ENCODE data around the gene INPP5K.

INPP5K gene

DNA sequence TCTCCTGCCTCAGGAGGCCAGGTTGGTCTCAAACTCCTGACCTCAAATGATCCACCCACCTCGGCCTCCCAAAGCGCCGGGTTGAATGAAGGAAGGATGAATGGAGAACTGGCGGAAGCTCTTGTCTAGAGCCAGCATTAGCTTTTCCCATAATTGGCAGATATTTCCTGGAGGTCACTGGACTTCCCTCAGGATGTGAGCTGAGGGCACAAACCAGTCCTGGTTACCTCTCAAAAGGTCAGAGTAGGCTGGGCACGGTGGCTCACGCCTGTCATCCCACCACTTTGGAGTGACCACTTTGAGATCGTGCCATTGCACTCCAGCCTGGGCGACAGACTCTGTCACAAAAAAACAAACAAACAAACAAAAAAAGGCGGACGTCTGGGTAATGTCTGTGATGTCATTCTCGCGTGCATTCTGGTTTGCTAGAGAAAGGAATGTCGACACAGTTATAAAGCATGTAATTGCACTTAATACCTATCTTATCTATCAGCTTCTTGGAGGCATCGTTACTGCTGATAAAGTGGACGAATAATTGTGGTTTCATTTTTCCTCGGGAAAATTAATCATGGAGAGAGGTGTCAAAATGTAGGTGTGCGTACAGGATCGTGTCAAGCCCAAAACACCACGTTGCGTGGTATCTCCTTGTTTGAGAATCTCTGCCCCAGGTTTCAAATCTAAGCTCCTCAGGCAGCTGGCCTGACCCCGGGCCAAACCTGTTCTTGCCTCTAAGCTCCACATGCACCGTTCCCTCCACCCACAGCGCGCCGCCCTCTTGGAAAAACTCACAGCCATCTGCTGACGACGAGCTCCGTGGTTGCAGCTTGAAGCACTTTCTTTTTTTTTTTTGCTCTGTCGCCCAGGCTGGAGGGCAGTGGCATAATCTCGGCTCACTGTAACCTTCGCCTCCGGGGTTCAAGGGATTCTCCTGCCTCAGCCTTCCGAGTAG, 54.0 kb downstream of the INPP5K start:
- CTCF ChIA-PET = interaction anchor here (0.7 to 1.9 kb wide), 3 partner anchors 91 to 130 kb away, joined by 3 to 9 read pairs (median 3); no protein-coding TSS in a partner anchor

More for the DNA sequence above, 54.0 kb downstream of the INPP5K start:
- peak overlapping the region; percentile 62 for H3K27ac ChIP-seq (ENCODE audit: extremely low read depth, low read depth, low read length)
- H3K4me3 ChIP-seq (ENCODE audit: low read depth, low read length) = no peak overlapping the region; the same call in 1 of the 2 replicates
- H3K36me3 ChIP-seq (ENCODE audit: control insufficient read depth in 2 of 2, insufficient read depth in 1 of 2, low read length in 2 of 2) = peaks cover 0 to 43% of the 10 kb centered on the region in 2 experiments; a peak in 2 of 3 replicates
- no peaks in the 10 kb centered on the region for H3K9me3 ChIP-seq (ENCODE audit: control insufficient read depth, insufficient read depth, low read depth, low read length)
- POLR2A ChIA-PET = interaction anchor here (0.8 to 2.0 kb wide), 11 partner anchors 10 to 97 kb away, joined by 3 to 12 read pairs (median 5); partner anchors contain the start of genes INPP5K and YWHAE
- TF ChIP-seq GLI4 (tag by site-specific recombination; IDR thresholded peaks at IDR 0.05) (0 out of 2 replicates have a peak, but pooled peaks have one; percentile 15), YY2 (tag by site-specific recombination; IDR thresholded peaks at IDR 0.05) (0 out of 2 replicates have a peak, but pooled peaks have one; percentile 28), ZNF629 (tag by site-specific recombination; IDR thresholded peaks at IDR 0.05) (peak; percentile 42; the same call in 1 of the 2 replicates), MYNN (tag by site-specific recombination; IDR thresholded peaks at IDR 0.05; ENCODE audit: borderline replicate concordance) (peak; percentile 45; the same call in 1 of the 2 replicates), ZNF433 (tag by site-specific recombination; IDR thresholded peaks at IDR 0.05; ENCODE audit: low read depth) (no peak), ZBTB8A (tag by site-specific recombination; IDR thresholded peaks at IDR 0.05) (0 out of 2 replicates have a peak, but pooled peaks have one; percentile 48), ZNF19 (tag by site-specific recombination; IDR thresholded peaks at IDR 0.05; ENCODE audit: low read depth) (no peak)
- TF ChIP-seq, protein P1, sequence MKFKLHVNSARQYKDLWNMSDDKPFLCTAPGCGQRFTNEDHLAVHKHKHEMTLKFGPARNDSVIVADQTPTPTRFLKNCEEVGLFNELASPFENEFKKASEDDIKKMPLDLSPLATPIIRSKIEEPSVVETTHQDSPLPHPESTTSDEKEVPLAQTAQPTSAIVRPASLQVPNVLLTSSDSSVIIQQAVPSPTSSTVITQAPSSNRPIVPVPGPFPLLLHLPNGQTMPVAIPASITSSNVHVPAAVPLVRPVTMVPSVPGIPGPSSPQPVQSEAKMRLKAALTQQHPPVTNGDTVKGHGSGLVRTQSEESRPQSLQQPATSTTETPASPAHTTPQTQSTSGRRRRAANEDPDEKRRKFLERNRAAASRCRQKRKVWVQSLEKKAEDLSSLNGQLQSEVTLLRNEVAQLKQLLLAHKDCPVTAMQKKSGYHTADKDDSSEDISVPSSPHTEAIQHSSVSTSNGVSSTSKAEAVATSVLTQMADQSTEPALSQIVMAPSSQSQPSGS (tag by site-specific recombination; IDR thresholded peaks at IDR 0.05; ENCODE audit: low read depth) = peak; percentile 75
- TF ChIP-seq, protein P2, sequence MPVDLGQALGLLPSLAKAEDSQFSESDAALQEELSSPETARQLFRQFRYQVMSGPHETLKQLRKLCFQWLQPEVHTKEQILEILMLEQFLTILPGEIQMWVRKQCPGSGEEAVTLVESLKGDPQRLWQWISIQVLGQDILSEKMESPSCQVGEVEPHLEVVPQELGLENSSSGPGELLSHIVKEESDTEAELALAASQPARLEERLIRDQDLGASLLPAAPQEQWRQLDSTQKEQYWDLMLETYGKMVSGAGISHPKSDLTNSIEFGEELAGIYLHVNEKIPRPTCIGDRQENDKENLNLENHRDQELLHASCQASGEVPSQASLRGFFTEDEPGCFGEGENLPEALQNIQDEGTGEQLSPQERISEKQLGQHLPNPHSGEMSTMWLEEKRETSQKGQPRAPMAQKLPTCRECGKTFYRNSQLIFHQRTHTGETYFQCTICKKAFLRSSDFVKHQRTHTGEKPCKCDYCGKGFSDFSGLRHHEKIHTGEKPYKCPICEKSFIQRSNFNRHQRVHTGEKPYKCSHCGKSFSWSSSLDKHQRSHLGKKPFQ (tag by site-specific recombination; IDR thresholded peaks at IDR 0.05) = no peak
- TF ChIP-seq, protein P3, sequence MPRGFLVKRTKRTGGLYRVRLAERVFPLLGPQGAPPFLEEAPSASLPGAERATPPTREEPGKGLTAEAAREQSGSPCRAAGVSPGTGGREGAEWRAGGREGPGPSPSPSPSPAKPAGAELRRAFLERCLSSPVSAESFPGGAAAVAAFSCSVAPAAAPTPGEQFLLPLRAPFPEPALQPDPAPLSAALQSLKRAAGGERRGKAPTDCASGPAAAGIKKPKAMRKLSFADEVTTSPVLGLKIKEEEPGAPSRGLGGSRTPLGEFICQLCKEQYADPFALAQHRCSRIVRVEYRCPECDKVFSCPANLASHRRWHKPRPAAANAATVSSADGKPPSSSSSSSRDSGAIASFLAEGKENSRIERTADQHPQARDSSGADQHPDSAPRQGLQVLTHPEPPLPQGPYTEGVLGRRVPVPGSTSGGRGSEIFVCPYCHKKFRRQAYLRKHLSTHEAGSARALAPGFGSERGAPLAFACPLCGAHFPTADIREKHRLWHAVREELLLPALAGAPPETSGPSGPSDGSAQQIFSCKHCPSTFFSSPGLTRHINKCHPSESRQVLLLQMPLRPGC (tag by site-specific recombination; IDR thresholded peaks at IDR 0.05) = 0 out of 2 replicates have a peak, but pooled peaks have one; percentile 21
- TF ChIP-seq, protein P4, sequence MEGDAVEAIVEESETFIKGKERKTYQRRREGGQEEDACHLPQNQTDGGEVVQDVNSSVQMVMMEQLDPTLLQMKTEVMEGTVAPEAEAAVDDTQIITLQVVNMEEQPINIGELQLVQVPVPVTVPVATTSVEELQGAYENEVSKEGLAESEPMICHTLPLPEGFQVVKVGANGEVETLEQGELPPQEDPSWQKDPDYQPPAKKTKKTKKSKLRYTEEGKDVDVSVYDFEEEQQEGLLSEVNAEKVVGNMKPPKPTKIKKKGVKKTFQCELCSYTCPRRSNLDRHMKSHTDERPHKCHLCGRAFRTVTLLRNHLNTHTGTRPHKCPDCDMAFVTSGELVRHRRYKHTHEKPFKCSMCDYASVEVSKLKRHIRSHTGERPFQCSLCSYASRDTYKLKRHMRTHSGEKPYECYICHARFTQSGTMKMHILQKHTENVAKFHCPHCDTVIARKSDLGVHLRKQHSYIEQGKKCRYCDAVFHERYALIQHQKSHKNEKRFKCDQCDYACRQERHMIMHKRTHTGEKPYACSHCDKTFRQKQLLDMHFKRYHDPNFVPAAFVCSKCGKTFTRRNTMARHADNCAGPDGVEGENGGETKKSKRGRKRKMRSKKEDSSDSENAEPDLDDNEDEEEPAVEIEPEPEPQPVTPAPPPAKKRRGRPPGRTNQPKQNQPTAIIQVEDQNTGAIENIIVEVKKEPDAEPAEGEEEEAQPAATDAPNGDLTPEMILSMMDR (tag by site-specific recombination; IDR thresholded peaks at IDR 0.05) = peak; percentile 41
- TF ChIP-seq, protein P5, sequence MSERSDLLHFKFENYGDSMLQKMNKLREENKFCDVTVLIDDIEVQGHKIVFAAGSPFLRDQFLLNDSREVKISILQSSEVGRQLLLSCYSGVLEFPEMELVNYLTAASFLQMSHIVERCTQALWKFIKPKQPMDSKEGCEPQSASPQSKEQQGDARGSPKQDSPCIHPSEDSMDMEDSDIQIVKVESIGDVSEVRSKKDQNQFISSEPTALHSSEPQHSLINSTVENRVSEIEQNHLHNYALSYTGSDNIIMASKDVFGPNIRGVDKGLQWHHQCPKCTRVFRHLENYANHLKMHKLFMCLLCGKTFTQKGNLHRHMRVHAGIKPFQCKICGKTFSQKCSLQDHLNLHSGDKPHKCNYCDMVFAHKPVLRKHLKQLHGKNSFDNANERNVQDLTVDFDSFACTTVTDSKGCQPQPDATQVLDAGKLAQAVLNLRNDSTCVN (tag by site-specific recombination; optimal IDR thresholded peaks at IDR 0.05) = peak; percentile 11
- peaks cover 4% of the 10 kb centered on the region for H3K4me1 ChIP-seq (ENCODE audit: control insufficient read depth, insufficient read depth, low read length)

Measured in HEK293 (cell line).